Upper lobe of left lung (tissue), 6 donors: ENCODE results near the gene PSMC3. TPM values are rescaled to one million over a fixed set of nuclear protein-coding genes. Genes with fewer than 3 reads are reported as not detected.

ENCODE experiments used
- ATAC-seq, 2 donors: fragments of 200-7000 bp; cut with Tn5 transposase; one replicate each; pipeline ENCODE4 v1.9.1; 2022; ENCODE audit warnings: mild to moderate bottlenecking in 2 of 2, moderate library complexity in 2 of 2; ENCODE audit not compliant: low FRiP score in 2 of 2
- DNase-seq, 2 donors: peaks; one replicate each; pipeline ENCODE4 v3.0.0-alpha.2; 2019 to 2020
- H3K27ac ChIP-seq, 4 donors: fragments of 200-600 bp; sonication (generic); one replicate each; pipeline ENCODE4 v1.5.1; 2016 to 2019
- H3K27me3 ChIP-seq, 4 donors: fragments of 200-600 bp; sonication (generic); one replicate each; pipeline ENCODE4 v1.5.1; 2017 to 2019
- H3K36me3 ChIP-seq, 4 donors: fragments of 200-600 bp; sonication (generic); one replicate each; pipeline ENCODE4 v1.5.1; 2016 to 2019
- H3K4me1 ChIP-seq, 4 donors: fragments of 200-600 bp; sonication (generic); one replicate each; pipeline ENCODE4 v1.5.1; 2018 to 2019
- H3K4me3 ChIP-seq, 4 donors: fragments of 200-600 bp; sonication (generic); one replicate each; pipeline ENCODE4 v1.5.1; 2017 to 2019; ENCODE audit warnings: mild to moderate bottlenecking in 2 of 4, moderate library complexity in 1 of 4
- H3K9me3 ChIP-seq, 4 donors: fragments of 200-600 bp; sonication (generic); one replicate each; pipeline ENCODE4 v1.5.1; 2018 to 2019
- CTCF ChIP-seq, 6 experiments: fragments of 450-650 bp in 4 of 6; fragments of 200-600 bp in 2 of 6; sonication (generic) in 2 of 6; IDR thresholded peaks; one replicate each; pipeline ENCODE4 v1.5.1; 2016 to 2019; ENCODE audit warnings: antibody characterized with exemption in 6 of 6
- EP300 ChIP-seq, 4 donors: sonication (generic); formaldehyde crosslinking; IDR thresholded peaks; one replicate each; pipeline ENCODE4 v1.5.1; 2017; ENCODE audit warnings: antibody characterized with exemption in 4 of 4, control low read depth in 2 of 4
- POLR2A ChIP-seq, 4 donors: fragments of 450-650 bp; IDR thresholded peaks; one replicate each; pipeline ENCODE4 v1.5.1; 2016 to 2017; ENCODE audit warnings: antibody characterized with exemption in 4 of 4, mild to moderate bottlenecking in 2 of 4
- POLR2AphosphoS5 ChIP-seq, 2 donors: sonication (generic); formaldehyde crosslinking; IDR thresholded peaks; one replicate each; pipeline ENCODE4 v1.5.1; 2017; ENCODE audit warnings: antibody characterized with exemption in 2 of 2
- WGBS, 2 donors: methylation state at CpG; one replicate each; pipeline ENCODE4 v1.1.5; 2017 to 2018; 5-methylcytosine and 5-hydroxymethylcytosine counted together
- total RNA-seq, 6 donors: library from RNA; depleted of rRNA in 4 of 6; stranded (reverse); fragments of >200 nt in 4 of 6; gene quantifications; one replicate each; pipeline versions ENCODE4 v1.1.0 to v1.2.1, GENCODE V29; 2016 to 2021
- donor health status: DM: no; HTN: no; CAD: no; lungs with moderate emphysema.
- donor health status: DM: no; HTN: yes; CAD: no; lungs with severe emphysema.

PSMC3 gene
- total RNA-seq, 6 donors from 2014 or later = 70.1 to 116 (median 99.8) TPM

- H3K4me1 ChIP-seq = peaks cover 25 to 50% (median 34%) of the 10 kb centered on the region in 4 donors
- peak; percentile 62 to 68 for TF ChIP-seq POLR2AphosphoS5 (IDR thresholded peaks at IDR 0.05)
- no peak for TF ChIP-seq CTCF (IDR thresholded peaks at IDR 0.05)
- TF ChIP-seq POLR2A (IDR thresholded peaks at IDR 0.05) = peak in 1 of 4 donors; percentile 43
- peak in 1 of 4 donors; percentile 53 for TF ChIP-seq EP300 (IDR thresholded peaks at IDR 0.05)
- peak; percentile 86 to 90 for ATAC-seq
- WGBS, 2 donors = 22 to 45% methylated on average over 5 to 13 of the region's 13 CpGs
- H3K4me3 ChIP-seq = no peak overlapping the region
- DNase-seq = peak; percentile 82 to 92
- H3K9me3 ChIP-seq = no peaks in the 10 kb centered on the region
- peak overlapping the region; percentile 79 to 90 (median 86) for H3K27ac ChIP-seq
- peaks cover 14 to 93% (median 63%) of the 10 kb centered on the region in 4 donors for H3K36me3 ChIP-seq
- H3K27me3 ChIP-seq = no peaks in the 10 kb centered on the region
Observed at GRCh38 chr11:47415949-47416472, 10.2 kb downstream of the PSMC3 start.

- Histone ChIP-seq H3K9me3 (no peaks in the 10 kb centered on the region), H3K27ac (peak overlapping the region; percentile 79 to 90 (median 86)), H3K27me3 (no peaks in the 10 kb centered on the region), H3K4me1 (peaks cover 30 to 55% (median 36%) of the 10 kb centered on the region in 4 donors), H3K36me3 (peaks cover 12 to 93% (median 59%) of the 10 kb centered on the region in 4 donors), H3K4me3 (no peak overlapping the region)
- DNase-seq = peak in 1 of 2 donors; percentile 61
- no peak for ATAC-seq
- TF ChIP-seq POLR2A (IDR thresholded peaks at IDR 0.05) = no peak
- 86 to 93% methylated on average over 24 to 28 of the region's 31 CpGs for WGBS, 2 donors
Observed at GRCh38 chr11:47415091-47415854, 11.0 kb downstream of the PSMC3 start.

GRCh38 chr11:47414685-47415070 lies 11.6 kb downstream of the PSMC3 start:
- H3K4me1 ChIP-seq = peaks cover 36 to 61% (median 41%) of the 10 kb centered on the region in 4 donors
- no peak for TF ChIP-seq EP300 (IDR thresholded peaks at IDR 0.05)
- TF ChIP-seq POLR2AphosphoS5 (IDR thresholded peaks at IDR 0.05) = no peak
- no peak for TF ChIP-seq POLR2A (IDR thresholded peaks at IDR 0.05)
- no peak for TF ChIP-seq CTCF (IDR thresholded peaks at IDR 0.05)
- no peak overlapping the region for H3K4me3 ChIP-seq
- H3K36me3 ChIP-seq = peaks cover 6 to 91% (median 53%) of the 10 kb centered on the region in 4 donors
- DNase-seq = peak in 1 of 2 donors; percentile 79
- peak overlapping the region; percentile 68 to 90 (median 80) for H3K27ac ChIP-seq
- 90 to 95% methylated on average over 6 to 14 of the region's 19 CpGs for WGBS, 2 donors
- H3K9me3 ChIP-seq = no peaks in the 10 kb centered on the region
- no peaks in the 10 kb centered on the region for H3K27me3 ChIP-seq
- no peak for ATAC-seq

GRCh38 chr11:47413908-47414684 lies 12.1 kb downstream of the PSMC3 start:
- Histone ChIP-seq H3K27ac (peak overlapping the region; percentile 68 to 90 (median 80)), H3K4me1 (peaks cover 42 to 67% (median 47%) of the 10 kb centered on the region in 4 donors), H3K27me3 (no peaks in the 10 kb centered on the region), H3K4me3 (no peak overlapping the region), H3K9me3 (no peaks in the 10 kb centered on the region), H3K36me3 (peaks cover 4 to 85% (median 48%) of the 10 kb centered on the region in 4 donors)
- TF ChIP-seq EP300 (IDR thresholded peaks at IDR 0.05) = peak in 1 of 4 donors; percentile 33
- TF ChIP-seq POLR2AphosphoS5 (IDR thresholded peaks at IDR 0.05) = peak; percentile 74 to 76
- no peak for TF ChIP-seq CTCF (IDR thresholded peaks at IDR 0.05)
- TF ChIP-seq POLR2A (IDR thresholded peaks at IDR 0.05) = no peak
- 82 to 87% methylated on average over 11 to 16 of the region's 16 CpGs for WGBS, 2 donors
- DNase-seq = peak in 1 of 2 donors; percentile 76
- peak in 1 of 2 donors; percentile 44 for ATAC-seq

GRCh38 chr11:47413351-47413750 lies 12.9 kb downstream of the PSMC3 start:
- TF ChIP-seq EP300 (IDR thresholded peaks at IDR 0.05) (no peak), POLR2A (IDR thresholded peaks at IDR 0.05) (no peak), CTCF (IDR thresholded peaks at IDR 0.05) (no peak), POLR2AphosphoS5 (IDR thresholded peaks at IDR 0.05) (no peak)
- Histone ChIP-seq H3K36me3 (peaks cover 0 to 78% (median 41%) of the 10 kb centered on the region in 4 donors), H3K9me3 (no peaks in the 10 kb centered on the region), H3K4me3 (no peak overlapping the region), H3K27me3 (no peaks in the 10 kb centered on the region), H3K4me1 (peaks cover 42 to 71% (median 51%) of the 10 kb centered on the region in 4 donors), H3K27ac (peak overlapping the region; percentile 40 to 79 (median 58))
- no peak for ATAC-seq
- DNase-seq = peak in 1 of 2 donors; percentile 64
- 82 to 86% methylated on average over 8 to 13 of the region's 13 CpGs for WGBS, 2 donors
